HK-2 (cell line): ENCODE measurements around the gene MAP3K6.

Experiments
- DNase-seq: peaks from one replicate; pipeline ENCODE4 v3.0.0-alpha.2; 2018; ENCODE audit not compliant: unreplicated experiment

MAP3K6 gene

GRCh38 chr1:27338751-27339150, 28.0 kb downstream of the MAP3K6 start:
- DNase-seq = no peak

GRCh38 chr1:27336756-27337155, 30.0 kb downstream of the MAP3K6 start:
- DNase-seq = no peak

- no peak for DNase-seq
Observed at GRCh38 chr1:27335506-27336422, 31.0 kb downstream of the MAP3K6 start.

GRCh38 chr1:27333717-27334279, 33.0 kb downstream of the MAP3K6 start:
- no peak for DNase-seq

- no peak for DNase-seq
Observed at GRCh38 chr1:27332536-27333281, 34.1 kb downstream of the MAP3K6 start.

GRCh38 chr1:27331922-27332321, 34.8 kb downstream of the MAP3K6 start:
- DNase-seq = no peak

GRCh38 chr1:27331426-27331825, 35.3 kb downstream of the MAP3K6 start:
- no peak for DNase-seq

GRCh38 chr1:27330786-27331185, 36.0 kb downstream of the MAP3K6 start:
- no peak for DNase-seq

GRCh38 chr1:27327964-27328363, 38.8 kb downstream of the MAP3K6 start:
- no peak for DNase-seq

GRCh38 chr1:27325286-27325685, 41.5 kb downstream of the MAP3K6 start:
- DNase-seq = no peak

GRCh38 chr1:27322569-27323240, 44.1 kb downstream of the MAP3K6 start:
- DNase-seq = no peak

- peak; percentile 97 for DNase-seq
Observed at GRCh38 chr1:27321813-27322568, 44.8 kb downstream of the MAP3K6 start, which contains the start of gene TMEM222. Gene TMEM222 (plus strand): TSS chr1:27322163. CDS start chr1:27322198, 35 bp downstream.

GRCh38 chr1:27318596-27318995, 48.2 kb downstream of the MAP3K6 start:
- no peak for DNase-seq

- DNase-seq = no peak
Observed at GRCh38 chr1:27318136-27318535, 48.6 kb downstream of the MAP3K6 start.

GRCh38 chr1:27316860-27317259, 49.9 kb downstream of the MAP3K6 start:
- no peak for DNase-seq

- DNase-seq = no peak
Observed at GRCh38 chr1:27314737-27315136, 52.0 kb downstream of the MAP3K6 start.

- no peak for DNase-seq
Observed at GRCh38 chr1:27314169-27314568, 52.6 kb downstream of the MAP3K6 start.

GRCh38 chr1:27307874-27308598, 58.7 kb downstream of the MAP3K6 start:
- DNase-seq = no peak

GRCh38 chr1:27306892-27307761, 59.6 kb downstream of the MAP3K6 start:
- no peak for DNase-seq
